NOMO-1 treated with DMSO at 0.1 percent for 48 hours (cell line): ENCODE results near the gene LIMK1.

ENCODE experiments used
- DNase-seq: peaks from one replicate; lab custom pipeline; 2025; ENCODE audit not compliant: unreplicated experiment; lab: John Stamatoyannopoulos, UW

LIMK1 gene

GRCh38 chr7:74082770-74083116 is 861 bp upstream of the LIMK1 start:
- DNase-seq, result no peak

- DNase-seq, result peak; percentile 85
These were observed 521 bp downstream of the LIMK1 start for GRCh38 chr7:74083928-74084721.

DNA sequence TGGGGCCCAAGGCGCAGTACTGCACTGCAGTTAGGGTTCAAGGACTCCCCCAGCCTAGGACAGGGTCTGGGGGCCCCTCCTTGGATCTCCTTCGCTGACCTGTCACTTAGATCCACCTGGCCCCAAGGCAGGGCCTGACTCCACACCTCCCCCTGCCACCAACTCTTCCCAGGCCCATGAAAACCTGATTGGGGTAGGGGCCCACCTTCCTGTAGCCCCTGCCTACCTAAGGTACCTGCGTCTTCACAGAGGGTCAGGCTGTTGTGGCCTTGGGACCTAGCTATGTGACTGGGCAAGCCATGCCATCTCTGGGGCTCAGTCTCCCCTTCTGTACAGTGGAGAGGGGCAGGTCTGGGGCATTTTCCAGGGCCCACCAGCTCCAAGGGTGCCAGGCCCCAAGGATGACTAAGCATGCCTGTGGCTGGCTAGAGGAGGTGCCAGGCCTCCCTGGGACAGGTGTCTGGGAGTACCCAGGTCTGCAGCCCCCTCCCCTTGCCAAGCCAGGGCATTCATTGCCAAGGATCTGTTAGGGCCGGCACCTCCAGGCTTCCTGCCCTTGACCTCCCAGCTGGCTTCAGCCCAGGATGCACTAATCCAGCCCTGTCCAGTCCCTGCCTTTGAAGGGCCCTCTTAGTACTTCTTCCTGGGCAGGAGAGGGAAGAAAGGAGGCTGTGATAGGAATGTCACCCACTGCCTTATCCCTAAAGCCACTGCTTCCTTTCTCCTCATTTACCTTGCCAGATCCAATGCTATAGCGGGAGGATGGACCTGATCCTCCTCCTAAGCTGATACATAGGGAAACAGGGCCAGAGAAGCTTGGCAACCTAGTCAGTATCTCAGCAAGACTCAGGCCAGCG is 1.3 kb downstream of the LIMK1 start:
- no peak for DNase-seq

- DNase-seq, result no peak
These were observed 4.3 kb downstream of the LIMK1 start for GRCh38 chr7:74087791-74088453.

DNA sequence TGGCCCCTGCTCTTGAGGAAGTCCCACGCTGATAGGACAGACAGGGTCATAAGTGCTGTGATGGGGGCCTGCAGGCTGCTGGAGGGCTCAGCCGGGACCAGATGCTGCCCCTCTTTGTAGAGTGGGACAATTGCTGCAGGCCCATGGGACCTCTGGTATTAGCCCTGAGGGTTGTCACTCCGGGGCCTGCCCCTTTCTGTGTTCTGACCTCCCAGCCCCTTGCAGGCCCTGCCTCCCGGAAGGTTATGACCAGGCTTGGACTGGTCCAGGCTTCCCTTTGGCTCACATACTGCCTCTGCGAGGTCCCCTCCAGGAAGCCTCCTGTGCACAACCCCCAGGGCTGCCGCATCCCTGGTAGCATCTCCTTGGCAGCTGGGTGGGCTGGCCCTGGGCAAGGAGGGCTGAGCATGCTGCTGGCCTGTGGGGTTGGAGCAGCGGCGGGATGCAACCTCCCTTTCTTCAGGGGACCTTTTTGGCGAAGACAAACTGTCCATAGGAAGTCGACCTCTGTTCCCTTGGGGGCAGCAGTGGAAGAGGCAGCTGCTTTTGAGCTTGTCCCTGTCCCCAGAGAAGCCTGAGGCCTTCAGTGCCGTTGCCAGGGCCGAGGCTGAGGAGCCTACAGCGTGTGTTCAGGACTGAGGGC is 8.8 kb downstream of the LIMK1 start:
- DNase-seq, result no peak

- peak; percentile 55 for DNase-seq
These were observed 9.4 kb downstream of the LIMK1 start for GRCh38 chr7:74092964-74093471.

DNA sequence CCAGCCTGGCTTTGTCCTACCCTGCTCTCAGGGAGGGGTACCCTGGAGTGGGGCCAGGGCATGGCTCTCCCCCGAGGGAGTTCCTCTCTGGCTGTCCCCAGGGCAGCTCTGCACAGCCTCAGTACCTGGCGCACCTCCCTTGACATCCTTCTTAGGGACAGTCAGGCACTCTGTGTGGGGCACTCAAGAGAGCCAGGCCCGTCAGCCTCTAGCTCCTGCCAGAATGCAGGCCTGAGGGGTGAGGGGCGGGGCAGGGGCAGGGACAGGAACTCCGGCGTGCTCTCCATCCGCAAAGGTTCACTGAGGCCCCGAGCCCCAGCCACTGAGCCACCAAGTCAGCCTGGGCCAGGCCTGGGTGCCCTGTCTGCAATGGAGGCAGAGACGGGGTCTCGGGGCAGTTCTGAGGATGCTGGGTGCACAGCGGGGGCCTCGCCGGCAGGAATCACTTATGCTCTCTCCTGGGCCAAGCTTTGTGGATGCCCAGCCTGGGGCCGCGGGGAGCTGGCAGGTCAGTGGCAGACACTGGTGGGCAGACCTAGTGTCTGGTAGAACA is 10.1 kb downstream of the LIMK1 start:
- DNase-seq, result no peak

GRCh38 chr7:74094224-74095101 is 10.9 kb downstream of the LIMK1 start:
- DNase-seq, result peak; percentile 98

DNA sequence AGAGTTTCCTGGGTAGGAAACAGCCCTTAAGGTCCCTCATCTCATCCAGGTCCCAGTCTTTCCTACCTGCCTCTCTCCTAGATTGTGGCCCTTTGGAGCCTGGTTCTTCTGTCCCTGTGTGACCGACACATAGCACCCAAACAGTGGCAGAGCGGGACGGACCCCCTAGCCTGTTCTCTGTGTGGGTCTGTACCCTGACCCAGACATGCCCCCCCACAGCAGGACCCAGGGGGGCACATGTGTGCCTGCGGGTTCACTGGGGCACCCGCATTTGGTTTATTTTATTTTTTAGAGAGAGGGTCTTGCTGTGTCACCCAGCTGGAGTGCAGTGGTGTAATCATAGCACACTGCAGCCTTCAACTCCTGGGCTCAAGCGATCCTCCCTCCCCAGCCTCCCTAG is 11.5 kb downstream of the LIMK1 start:
- DNase-seq, result no peak

GRCh38 chr7:74097937-74098614 is 14.5 kb downstream of the LIMK1 start:
- no peak for DNase-seq

DNA sequence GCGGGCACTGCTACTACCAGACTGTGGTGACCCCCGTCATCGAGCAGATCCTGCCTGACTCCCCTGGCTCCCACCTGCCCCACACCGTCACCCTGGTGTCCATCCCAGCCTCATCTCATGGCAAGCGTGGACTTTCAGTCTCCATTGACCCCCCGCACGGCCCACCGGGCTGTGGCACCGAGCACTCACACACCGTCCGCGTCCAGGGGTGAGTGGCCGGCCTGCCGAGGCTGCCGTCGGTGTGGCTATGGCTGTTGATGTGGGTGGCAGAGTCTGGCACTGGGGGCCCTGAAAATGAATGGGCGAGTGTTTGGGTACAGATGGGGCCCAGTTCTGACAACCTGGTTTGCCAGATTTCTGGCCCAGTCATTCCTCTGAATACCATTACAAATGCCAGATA is 15.4 kb downstream of the LIMK1 start:
- no peak for DNase-seq

DNA sequence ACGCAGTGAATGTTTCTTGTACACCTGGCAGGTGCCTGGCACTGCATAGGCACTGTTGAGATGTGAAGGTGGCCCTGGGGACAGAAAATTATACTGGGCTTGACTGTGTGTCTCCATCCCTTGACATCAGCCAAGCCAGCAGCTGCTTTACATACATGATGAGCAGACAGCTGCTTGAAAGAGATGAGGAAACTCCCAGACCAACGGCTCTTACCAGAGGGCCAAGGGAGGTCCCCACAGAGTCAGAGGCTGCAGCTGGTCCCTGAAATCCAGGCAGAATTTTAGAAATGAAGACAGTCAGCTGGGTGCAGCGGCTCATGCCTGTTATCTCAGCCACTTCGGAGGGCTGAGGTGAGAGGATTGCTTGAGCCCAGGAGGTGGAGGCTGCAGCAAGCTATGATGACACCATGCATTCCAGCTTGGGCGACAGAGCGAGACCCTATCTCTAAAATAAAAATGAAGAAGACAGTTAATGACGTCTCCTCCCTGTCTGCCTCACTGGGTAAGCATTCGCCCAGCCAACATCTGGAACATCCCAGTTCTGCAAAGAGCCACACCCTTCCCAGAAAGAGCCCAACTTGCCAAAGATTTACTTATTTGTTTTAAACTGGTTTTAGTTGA is 17.6 kb downstream of the LIMK1 start:
- no peak for DNase-seq

GRCh38 chr7:74103219-74103772 is 19.7 kb downstream of the LIMK1 start:
- no peak for DNase-seq

DNA sequence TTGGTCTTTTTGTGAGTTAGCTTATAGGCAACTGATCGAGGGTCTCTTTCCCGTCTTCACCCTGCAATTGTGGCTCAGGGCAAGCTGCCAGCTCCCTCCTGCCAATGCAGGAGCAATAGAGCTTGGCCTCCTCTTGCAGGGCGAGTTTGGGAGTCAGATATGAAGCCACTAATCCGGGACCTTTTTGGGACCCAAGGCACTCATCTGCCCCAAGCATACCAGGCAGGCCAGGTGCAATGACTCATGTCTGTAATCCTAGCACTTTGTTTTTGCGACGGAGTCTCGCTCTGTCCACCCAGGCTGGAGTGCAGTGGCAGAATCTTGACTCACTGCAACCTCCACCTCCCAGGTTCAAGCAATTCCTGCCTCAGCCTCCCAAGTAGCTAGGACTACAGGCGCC is 21.1 kb downstream of the LIMK1 start:
- no peak for DNase-seq

- no peak for DNase-seq
These were observed 22.4 kb downstream of the LIMK1 start for GRCh38 chr7:74105992-74106391.

DNA sequence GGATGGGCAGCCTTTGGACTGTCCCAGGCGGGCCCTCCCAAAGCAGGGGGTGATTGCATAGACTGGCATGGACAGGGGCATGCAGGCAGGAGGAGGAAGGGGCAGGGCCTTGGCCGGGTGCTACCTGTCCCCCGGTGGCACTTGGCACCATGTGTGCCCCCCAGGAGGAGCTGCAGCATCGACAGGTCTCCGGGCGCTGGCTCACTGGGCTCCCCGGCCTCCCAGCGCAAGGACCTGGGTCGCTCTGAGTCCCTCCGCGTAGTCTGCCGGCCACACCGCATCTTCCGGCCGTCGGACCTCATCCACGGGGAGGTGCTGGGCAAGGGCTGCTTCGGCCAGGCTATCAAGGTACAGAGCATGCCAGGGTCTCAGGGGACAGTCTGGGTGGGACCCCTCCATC is 23.2 kb downstream of the LIMK1 start:
- DNase-seq, result no peak

- no peak for DNase-seq
These were observed 31.7 kb downstream of the LIMK1 start for GRCh38 chr7:74115326-74115725.

GRCh38 chr7:74116356-74116755 is 32.8 kb downstream of the LIMK1 start:
- no peak for DNase-seq

DNA sequence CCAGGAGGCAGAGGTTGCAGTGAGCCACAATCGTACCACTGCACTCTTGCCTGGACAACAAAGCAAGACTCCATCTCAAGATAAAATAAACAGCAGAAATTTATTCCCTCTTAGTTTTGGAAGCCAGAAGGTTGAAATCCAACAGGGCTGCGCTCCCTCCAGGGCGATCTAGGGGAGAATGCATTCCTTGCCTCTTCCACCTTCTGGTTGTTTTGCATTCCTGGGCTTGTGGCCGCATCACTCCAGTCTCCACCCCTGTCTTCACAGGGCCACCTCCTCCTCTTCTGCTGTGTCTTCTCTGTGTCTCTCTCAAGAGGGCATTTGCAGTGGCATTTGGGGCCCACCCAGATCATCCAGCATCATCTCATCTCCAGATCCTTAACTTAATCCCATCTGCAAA is 36.2 kb downstream of the LIMK1 start:
- DNase-seq, result no peak
